ENCODE data around the gene TNS2.

The TNS2 gene

DNA sequence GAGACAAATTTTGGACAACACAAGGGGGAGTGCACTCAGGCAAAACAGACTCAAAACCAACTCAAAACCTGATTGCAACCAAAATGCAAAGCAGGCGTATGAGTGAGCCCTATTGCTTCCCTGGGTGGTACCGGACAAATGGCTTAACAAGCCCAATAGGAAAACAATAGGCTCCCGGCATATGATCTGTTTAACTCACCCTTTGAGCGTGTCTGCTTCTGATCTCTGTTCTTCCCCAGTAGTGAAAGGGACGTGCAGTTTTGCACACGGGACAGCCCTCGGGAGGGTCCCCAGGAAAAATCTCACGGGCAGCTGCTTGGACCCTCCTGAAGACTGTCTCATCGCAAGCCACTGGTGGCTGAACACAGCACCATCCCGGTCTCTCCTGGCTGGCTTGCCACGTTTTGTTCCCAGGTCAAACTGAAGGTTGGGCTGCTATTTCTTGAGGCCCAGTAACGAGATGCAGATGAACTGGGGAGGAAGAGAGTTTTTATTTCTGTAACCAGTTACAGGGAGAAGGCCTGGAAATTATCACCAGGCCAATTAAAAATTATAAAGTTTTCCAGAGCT, 63.4 kb downstream of the TNS2 start:
- DNase-seq (ENCODE audit: low read depth in 3 of 3), result no peak

DNA sequence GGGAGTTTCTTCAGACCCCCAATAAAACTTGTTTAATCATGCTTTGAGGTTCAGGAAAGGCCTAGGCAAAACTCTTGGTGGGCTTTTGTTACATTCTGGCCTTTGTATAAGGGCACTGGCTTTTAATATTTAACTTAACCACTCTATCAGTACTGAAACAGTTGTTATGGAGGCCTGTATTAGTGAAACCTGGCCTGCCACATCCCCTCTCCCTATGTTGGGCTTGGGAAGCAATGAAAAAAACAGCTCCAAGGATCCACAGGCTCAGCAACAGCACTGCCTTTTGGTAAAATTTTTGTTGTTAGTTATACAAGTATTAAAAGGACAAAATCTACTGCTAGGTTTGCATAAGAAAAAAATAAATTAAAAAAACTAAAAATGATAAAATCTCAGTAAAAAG, 64.1 kb downstream of the TNS2 start:
- no peak for DNase-seq (ENCODE audit: low read depth in 3 of 3)

Measured in stimulated activated CD4-positive, alpha-beta T cell treated with anti-CD3 and anti-CD28 coated beads, TNF-alpha, amount 100 ng/mL, for 48 hours (primary cell).